H1 (cell line): ENCODE data around the gene TMEM229B.

Experiments used
- CTCF ChIP-seq, 3 experiments: IDR thresholded peaks; 1 replicate in 2 of 3; 2 replicates in 1 of 3; pipeline versions ENCODE4 v1.5.1 to v1.6.1; 2011; ENCODE audit warnings: low read length in 3 of 3, mild to moderate bottlenecking in 3 of 3, inconsistent platforms in 2 of 3, low read depth in 1 of 3, moderate library complexity in 1 of 3; ENCODE audit not compliant: insufficient read depth in 1 of 3; ENCODE audit errors: control extremely low read depth in 1 of 3
- EP300 ChIP-seq, 2 experiments: IDR thresholded peaks; 1 replicate in 1 of 2; 2 replicates in 1 of 2; pipeline ENCODE4 v1.6.1; 2011 to 2012; ENCODE audit warnings: low read depth in 2 of 2, low read length in 2 of 2, mild to moderate bottlenecking in 2 of 2, borderline replicate concordance in 1 of 2, inconsistent platforms in 1 of 2, moderate library complexity in 1 of 2
- EZH2 ChIP-seq: fragments of 200-600 bp; sonication (generic); IDR thresholded peaks from 2 replicates; pipeline ENCODE4 v1.7.1; 2012; ENCODE audit warnings: low read depth, mild to moderate bottlenecking, moderate library complexity, low read length, inconsistent platforms; ENCODE audit not compliant: severe bottlenecking
- HDAC6 ChIP-seq: IDR thresholded peaks from one replicate; pipeline ENCODE4 v1.7.1; 2012; ENCODE audit warnings: low read depth, mild to moderate bottlenecking, inconsistent platforms, low read length, moderate library complexity
- JUN ChIP-seq: IDR thresholded peaks from 2 replicates; pipeline ENCODE4 v1.6.1; 2011; ENCODE audit warnings: low read depth, mild to moderate bottlenecking, improper control_type of control experiment, low read length
- TBP ChIP-seq: IDR thresholded peaks from 2 replicates; pipeline ENCODE4 v1.6.1; 2011; ENCODE audit warnings: low read depth, low read length, improper control_type of control experiment
- USF2 ChIP-seq: IDR thresholded peaks from 2 replicates; pipeline ENCODE4 v1.6.1; 2011; ENCODE audit warnings: low read length, improper control_type of control experiment
- YY1 ChIP-seq: IDR thresholded peaks from 2 replicates; pipeline ENCODE4 v1.6.1; 2011; ENCODE audit warnings: low read depth, mild to moderate bottlenecking, low read length

GRCh38 chr14:67495827-67496226, 7.3 kb upstream of the TMEM229B start:
- TF ChIP-seq EZH2 (no peak), EP300 (IDR thresholded peaks at IDR 0.05; ENCODE audit: borderline replicate concordance in 1 of 2, low read depth in 2 of 2, low read length in 2 of 2) (no peak), TBP (no peak), USF2 (no peak), YY1 (no peak), CTCF (IDR thresholded peaks at IDR 0.05; ENCODE audit: control extremely low read depth in 1 of 3, insufficient read depth in 1 of 3, low read depth in 1 of 3, low read length in 3 of 3) (no peak), JUN (no peak), HDAC6 (no peak)
